HG03064 (cell line): ENCODE data around the gene MYT1.
"Not testable (repeated sequence)": the region's sequence is repeated elsewhere in the genome, so short reads cannot be mapped to it uniquely, and the experiment has no call there.

ENCODE experiments used
- ATAC-seq: cut with Tn5 transposase; IDR thresholded peaks from one replicate; pipeline ENCODE4 v1.9.1; 2021; ENCODE audit warnings: low read depth; ENCODE audit not compliant: unreplicated experiment

MYT1 gene

DNA sequence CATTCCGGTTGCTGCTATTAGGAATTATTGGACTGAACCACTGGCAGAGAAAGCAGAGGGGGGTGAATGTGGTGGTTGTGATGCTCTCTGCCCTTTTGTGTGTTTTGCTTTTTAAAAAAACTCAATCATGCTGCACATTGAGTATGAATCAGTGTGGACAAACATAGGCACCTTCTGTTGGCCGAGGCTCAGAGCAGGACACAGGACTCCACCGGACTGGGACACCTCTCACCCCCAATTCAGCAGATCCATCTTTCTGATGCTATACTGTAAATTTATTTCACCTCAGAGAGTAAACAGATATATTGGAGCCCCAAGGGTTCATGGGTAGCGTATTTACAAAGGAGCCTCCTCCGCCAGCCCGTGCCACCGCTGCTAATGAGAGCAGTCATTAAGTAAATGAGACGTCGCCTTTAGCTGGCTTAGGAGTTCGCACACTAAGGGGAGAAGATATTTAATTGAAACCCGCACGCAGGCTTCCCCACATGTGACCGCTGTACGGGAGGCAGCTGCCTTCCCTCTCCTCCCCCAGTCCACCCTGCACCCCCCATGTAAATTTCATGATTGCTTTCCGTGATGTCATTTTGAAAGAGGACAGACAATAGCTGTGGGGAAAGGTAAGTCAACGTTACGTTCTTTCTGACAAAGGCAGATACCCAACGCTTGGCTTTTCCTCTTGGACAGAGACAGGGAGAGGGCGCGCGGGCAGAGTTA, at the start of gene MYT1:
Gene MYT1 (plus strand): TSS at position 330 of the 714 bp plus-strand sequence. CDS start 34,410 bp downstream, outside the sequence.
- no peak for ATAC-seq

GRCh38 chr20:64115171-64115911, 48.9 kb upstream of the MYT1 start:
- ATAC-seq = no peak

DNA sequence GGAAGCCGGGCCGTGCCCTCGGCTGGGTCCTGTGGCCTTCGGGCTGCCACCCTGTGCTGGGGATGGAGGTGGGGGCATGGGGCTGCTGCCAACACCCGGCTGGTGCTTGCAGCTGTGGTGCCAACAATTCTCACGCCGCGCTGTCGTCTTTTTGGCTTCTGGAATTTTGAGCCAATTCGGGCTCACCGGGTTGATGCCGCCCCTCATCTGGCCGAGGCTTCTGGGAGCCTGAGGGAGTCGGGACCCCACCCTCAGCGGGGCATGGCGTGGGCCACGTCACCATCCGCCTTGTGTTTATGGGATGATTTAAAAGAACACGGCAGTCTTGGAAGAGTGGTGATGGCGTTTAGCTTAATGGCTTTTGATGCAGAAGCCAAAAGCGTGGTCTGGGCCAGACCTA, 48.2 kb upstream of the MYT1 start:
- no peak for ATAC-seq

DNA sequence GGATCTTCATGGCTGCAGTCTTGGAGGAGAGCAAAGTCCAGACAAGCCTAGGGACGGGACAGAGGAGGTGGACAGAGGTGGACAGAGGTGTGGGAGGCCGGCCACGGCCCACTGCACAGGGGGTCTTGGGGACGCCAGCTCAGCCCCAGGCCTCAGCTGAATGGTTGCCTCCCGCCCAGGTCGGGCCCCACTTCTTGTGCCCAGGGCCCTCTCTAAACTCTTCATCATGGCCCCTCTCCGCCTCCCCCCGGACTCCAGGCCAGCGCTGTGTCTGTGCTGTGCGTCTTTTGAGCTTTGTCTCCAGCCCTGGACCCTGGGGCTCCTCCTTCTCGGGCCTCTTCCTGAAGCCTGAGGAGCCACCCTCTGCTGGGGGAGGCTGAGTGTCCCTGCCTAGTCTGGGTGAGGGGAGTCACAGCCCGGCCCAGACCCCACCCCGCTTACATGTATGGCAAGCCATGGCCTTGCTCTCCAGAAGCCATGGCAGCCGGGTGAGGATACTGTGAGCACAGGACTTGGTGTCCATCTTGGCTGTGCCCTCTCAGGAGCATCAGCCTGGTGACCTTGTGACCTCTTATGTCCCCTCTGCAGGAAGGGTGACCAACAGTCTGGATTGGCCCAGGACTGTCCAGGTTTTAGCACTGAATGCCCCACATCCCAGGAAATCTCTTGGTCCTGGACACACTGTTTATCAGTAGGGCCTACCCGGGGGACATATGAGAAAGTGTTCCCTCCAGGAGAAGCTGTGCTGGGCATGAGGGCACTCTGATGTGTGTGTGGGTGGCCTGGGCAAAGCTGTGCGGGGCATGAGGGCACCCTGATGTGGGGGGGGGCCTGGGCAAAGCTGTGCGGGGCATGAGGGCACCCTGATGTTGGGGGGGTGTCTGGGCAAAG, 47.5 kb upstream of the MYT1 start:
- no peak for ATAC-seq

- ATAC-seq = not testable (repeated sequence)
Observed at GRCh38 chr20:64117432-64117777, 46.8 kb upstream of the MYT1 start.

GRCh38 chr20:64119301-64119680, 45.0 kb upstream of the MYT1 start:
- ATAC-seq = no peak

GRCh38 chr20:64119681-64120341, 44.4 kb upstream of the MYT1 start:
- no peak for ATAC-seq

GRCh38 chr20:64121586-64121985, 42.7 kb upstream of the MYT1 start:
- no peak for ATAC-seq

- not testable (repeated sequence) for ATAC-seq
Observed at GRCh38 chr20:64122927-64123326, 41.3 kb upstream of the MYT1 start.

- ATAC-seq = not testable (repeated sequence)
Observed at GRCh38 chr20:64123517-64123916, 40.7 kb upstream of the MYT1 start.

DNA sequence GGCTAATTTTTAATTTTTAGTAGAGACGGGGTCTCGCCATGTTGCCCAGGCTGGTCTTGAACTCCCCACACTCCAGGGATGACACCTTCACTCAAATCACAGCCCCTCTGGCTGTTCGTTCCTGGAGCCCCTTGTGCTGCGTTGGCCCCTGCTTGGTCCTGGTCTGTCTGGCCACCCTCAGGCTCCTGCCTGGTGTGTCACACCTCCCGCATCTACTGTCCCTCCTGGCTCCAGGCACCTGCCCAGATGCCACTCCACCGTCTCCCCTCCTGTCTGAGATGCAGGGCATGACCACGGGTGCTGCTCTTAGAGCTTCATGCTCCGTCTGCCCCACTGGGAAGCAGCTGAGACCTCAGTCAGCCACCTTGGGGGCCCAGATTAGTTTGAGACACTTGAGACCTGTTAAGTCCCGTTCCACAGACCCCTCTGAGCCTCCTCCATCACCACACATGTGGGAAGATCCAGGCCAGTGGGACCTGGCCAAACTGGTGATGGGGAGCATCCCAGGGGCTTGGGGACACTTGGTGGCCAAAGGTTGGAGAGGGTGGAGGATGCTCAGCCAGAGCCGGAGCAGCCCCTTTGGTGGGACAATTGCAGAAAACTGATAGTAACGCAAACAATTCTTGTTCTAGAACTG, 35.0 kb upstream of the MYT1 start:
- no peak for ATAC-seq

DNA sequence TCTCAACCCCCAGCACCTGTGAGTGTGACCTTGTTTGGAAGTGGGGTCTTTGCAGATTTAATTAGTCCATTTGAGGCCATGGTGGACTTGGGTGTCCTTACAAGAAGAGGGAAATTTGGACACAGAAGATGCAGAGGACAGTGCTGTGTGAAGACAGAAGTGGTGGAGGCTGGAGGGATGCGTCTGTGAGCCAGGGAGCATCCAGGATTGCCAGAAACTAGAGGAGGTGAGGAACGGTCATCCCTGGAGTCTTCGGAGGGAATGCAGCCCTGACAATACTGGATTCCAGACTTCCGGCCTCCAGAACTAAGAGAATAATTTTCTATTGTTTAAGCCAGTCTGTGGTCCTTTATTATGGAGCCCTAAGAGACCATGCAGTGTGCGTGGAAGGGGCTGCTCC, 34.0 kb upstream of the MYT1 start:
- no peak for ATAC-seq

DNA sequence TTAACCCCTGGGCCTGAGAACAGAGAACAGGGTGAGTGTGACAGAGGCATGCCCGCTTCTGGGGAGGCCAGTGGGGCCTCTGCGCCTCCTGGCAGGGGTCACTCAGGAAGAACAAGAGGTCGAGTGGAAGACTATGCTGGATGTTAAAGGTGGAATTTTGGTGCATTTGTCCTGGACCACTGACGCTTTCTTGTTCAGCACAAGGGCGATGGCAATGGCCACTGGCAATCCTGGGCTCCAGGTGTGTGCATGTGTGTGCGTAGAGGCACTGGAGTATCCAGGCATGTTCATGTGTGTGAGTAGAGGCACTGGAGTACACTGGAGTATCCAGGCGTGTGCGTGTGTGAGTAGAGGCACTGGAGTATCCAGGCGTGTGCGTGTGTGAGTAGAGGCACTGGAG, 33.4 kb upstream of the MYT1 start:
- ATAC-seq = no peak

- no peak for ATAC-seq
Observed at GRCh38 chr20:64131406-64131805, 32.8 kb upstream of the MYT1 start.

GRCh38 chr20:64133951-64134407, 30.3 kb upstream of the MYT1 start:
- ATAC-seq = no peak

- not testable (repeated sequence) for ATAC-seq
Observed at GRCh38 chr20:64134744-64135143, 29.5 kb upstream of the MYT1 start.

- no peak for ATAC-seq
Observed at GRCh38 chr20:64136004-64136710, 28.1 kb upstream of the MYT1 start.

DNA sequence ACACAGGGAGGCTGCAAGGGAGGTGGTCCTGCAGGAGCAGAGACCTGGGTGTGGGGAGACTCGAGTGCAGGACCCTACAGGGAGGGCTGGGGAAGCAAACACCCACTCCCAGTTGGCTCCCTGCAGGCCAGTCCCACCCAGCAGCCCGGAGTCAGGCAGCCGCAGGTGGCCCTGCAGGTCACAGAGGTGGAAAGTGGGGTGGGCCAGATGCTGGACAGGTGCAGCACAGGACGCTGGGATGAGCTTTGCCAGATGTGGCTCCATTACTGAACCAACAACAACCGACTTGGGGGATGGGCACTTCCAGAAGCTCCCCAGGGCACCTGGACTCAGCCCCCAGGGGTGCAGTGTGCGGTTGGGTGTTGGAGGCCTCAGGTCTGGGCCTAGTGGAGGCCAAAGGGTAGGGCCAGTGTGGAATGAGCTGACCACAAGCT, 26.6 kb upstream of the MYT1 start:
- no peak for ATAC-seq

GRCh38 chr20:64138276-64138815, 25.9 kb upstream of the MYT1 start:
- ATAC-seq = no peak
